Left lung (tissue), 10 donors: ENCODE results near the gene PDGFC. TPM values are rescaled to one million over a fixed set of nuclear protein-coding genes. Genes with fewer than 3 reads are reported as not detected.
A peak's percentile ranks its signal among the peaks of the same experiment; 100 is the strongest.

Source experiments
- ATAC-seq: fragments of 200-7000 bp; cut with Tn5 transposase; one replicate; pipeline ENCODE4 v1.9.1; 2020; ENCODE audit warnings: moderate library complexity
- DNase-seq, 4 donors: peaks; one replicate each; pipeline ENCODE4 v3.0.0-alpha.2; 2013 to 2020
- H3K27ac ChIP-seq, 2 donors: fragments of 200-600 bp; sonication (generic) in 1 of 2; one replicate each; pipeline versions ENCODE4 v1.5.0 to v1.8.0; 2020 to 2021
- H3K27me3 ChIP-seq, 2 donors: fragments of 200-600 bp; sonication (generic) in 1 of 2; one replicate each; pipeline versions ENCODE4 v1.5.0 to v1.8.0; 2020 to 2021
- H3K36me3 ChIP-seq, 2 donors: fragments of 200-600 bp; sonication (generic) in 1 of 2; one replicate each; pipeline versions ENCODE4 v1.5.0 to v1.8.0; 2020 to 2021
- H3K4me1 ChIP-seq, 2 donors: fragments of 200-600 bp; one replicate each; pipeline ENCODE4 v1.8.0; 2021
- H3K4me3 ChIP-seq, 2 donors: fragments of 200-600 bp; sonication (generic) in 1 of 2; one replicate each; pipeline versions ENCODE4 v1.5.0 to v1.8.0; 2020 to 2021; ENCODE audit warnings: mild to moderate bottlenecking in 1 of 2
- H3K9me3 ChIP-seq, 2 donors: fragments of 200-600 bp; sonication (generic) in 1 of 2; one replicate each; pipeline versions ENCODE4 v1.5.0 to v1.8.0; 2020 to 2021
- CTCF ChIP-seq, 2 donors: fragments of 200-600 bp; sonication (generic) in 1 of 2; IDR thresholded peaks; one replicate each; pipeline versions ENCODE4 v1.5.0 to v1.8.0; 2021; ENCODE audit warnings: antibody characterized with exemption in 2 of 2
- intact Hi-C, 2 donors: fragments of 100-400 bp; cut with DNase I; formaldehyde crosslinking; loops; one replicate each; pipeline versions ENCODE4 v1.11.2 to v1.14.2; 2022
- polyA plus RNA-seq, 6 donors: library from polyadenylated mRNA; unstranded; fragments of 120-200 nt; gene quantifications; one replicate each; pipeline ENCODE4 v1.2.1, GENCODE V29; 2013; ENCODE audit not compliant: insufficient read length in 6 of 6
- total RNA-seq, 2 donors: library from RNA; stranded (reverse); fragmentation: NEBNext Ultra II Directional; extraction: Animal tissue kit (Norgen Biotek cat#: 25700); gene quantifications; one replicate each; pipeline ENCODE4 v1.2.1, GENCODE V29; 2021
- donor health status: DM: no; HTN: yes; CAD: no.
- donor health status: DM: no; HTN: no; CAD: no.

The PDGFC gene
- total and polyA plus RNA-seq, 8 donors = 22.4 to 51.6 (median 37.4) TPM

- Histone ChIP-seq H3K27ac (no peak overlapping the region), H3K4me3 (no peak overlapping the region), H3K4me1 (peaks cover 0 to 8% of the 10 kb centered on the region in 2 donors), H3K9me3 (no peaks in the 10 kb centered on the region), H3K27me3 (no peaks in the 10 kb centered on the region), H3K36me3 (no peaks in the 10 kb centered on the region)
- intact Hi-C loops = no loop called here
- TF ChIP-seq CTCF (IDR thresholded peaks at IDR 0.05) = no peak
- ATAC-seq (peak; percentile 41), DNase-seq (no peak)
Observed at GRCh38 chr4:156781852-156782251, 189.7 kb downstream of the PDGFC start.

- no peak overlapping the region for H3K4me3 ChIP-seq
- no peaks in the 10 kb centered on the region for H3K27me3 ChIP-seq
- intact Hi-C loops = no loop called here
- ATAC-seq (no peak), DNase-seq (no peak)
- H3K27ac ChIP-seq = no peak overlapping the region
- no peaks in the 10 kb centered on the region for H3K9me3 ChIP-seq
- TF ChIP-seq CTCF (IDR thresholded peaks at IDR 0.05) = no peak
- H3K36me3 ChIP-seq = no peaks in the 10 kb centered on the region
- peaks cover 0 to 14% of the 10 kb centered on the region in 2 donors for H3K4me1 ChIP-seq
Observed at GRCh38 chr4:156779774-156780173, 191.8 kb downstream of the PDGFC start.

- no peak for TF ChIP-seq CTCF (IDR thresholded peaks at IDR 0.05)
- no peaks in the 10 kb centered on the region for H3K27me3 ChIP-seq
- intact Hi-C loops = no loop called here
- H3K27ac ChIP-seq = peak overlapping the region in 1 of 2 donors; percentile 15
- no peaks in the 10 kb centered on the region for H3K9me3 ChIP-seq
- no peaks in the 10 kb centered on the region for H3K36me3 ChIP-seq
- ATAC-seq = no peak
- H3K4me3 ChIP-seq = no peak overlapping the region
- DNase-seq = no peak
- H3K4me1 ChIP-seq = peaks cover 0 to 14% of the 10 kb centered on the region in 2 donors
Observed at GRCh38 chr4:156779042-156779441, 192.6 kb downstream of the PDGFC start.

- peak; percentile 57 for ATAC-seq
- Histone ChIP-seq H3K27me3 (no peaks in the 10 kb centered on the region), H3K4me3 (no peak overlapping the region), H3K36me3 (no peaks in the 10 kb centered on the region), H3K27ac (peak overlapping the region in 1 of 2 donors; percentile 15), H3K4me1 (peaks cover 0 to 14% of the 10 kb centered on the region in 2 donors), H3K9me3 (no peaks in the 10 kb centered on the region)
- DNase-seq = peak in 1 of 4 donors; percentile 23
- intact Hi-C loops = no loop called here
- TF ChIP-seq CTCF (IDR thresholded peaks at IDR 0.05) = no peak
Observed at GRCh38 chr4:156778606-156779005, 193.0 kb downstream of the PDGFC start.

GRCh38 chr4:156778093-156778492, 193.5 kb downstream of the PDGFC start:
- peak overlapping the region in 1 of 2 donors; percentile 15 for H3K27ac ChIP-seq
- H3K4me1 ChIP-seq = peaks cover 0 to 14% of the 10 kb centered on the region in 2 donors
- no peak overlapping the region for H3K4me3 ChIP-seq
- no peak for DNase-seq
- H3K9me3 ChIP-seq = no peaks in the 10 kb centered on the region
- ATAC-seq = no peak
- H3K27me3 ChIP-seq = no peaks in the 10 kb centered on the region
- no peak for TF ChIP-seq CTCF (IDR thresholded peaks at IDR 0.05)
- intact Hi-C loops = no loop called here
- no peaks in the 10 kb centered on the region for H3K36me3 ChIP-seq
